HEK293T (cell line): ENCODE measurements around the gene BRCA1.
"Not testable (repeated sequence)": the region's sequence is repeated elsewhere in the genome, so short reads cannot be mapped to it uniquely, and the experiment has no call there.

Source experiments
- CTCF ChIA-PET: fragments of 350-600 bp; formaldehyde crosslinking; extraction: SDS; loops from one replicate; lab custom pipeline; 2021; ENCODE audit warnings: antibody characterized with exemption, inconsistent platforms; lab: Yijun Ruan, JAX
- POLR2A ChIA-PET: fragments of 350-600 bp; formaldehyde crosslinking; extraction: SDS; loops from one replicate; lab custom pipeline; 2020; ENCODE audit warnings: antibody characterized with exemption, inconsistent platforms; lab: Yijun Ruan, JAX
- DNase-seq: peaks from one replicate; pipeline ENCODE4 v3.0.0; 2012; ENCODE audit warnings: mixed read lengths; ENCODE audit errors: extremely low spot score
- ARNT ChIP-seq: fragments of 450-650 bp; IDR thresholded peaks from 2 replicates; pipeline ENCODE4 v1.6.1; 2017; ENCODE audit warnings: mild to moderate bottlenecking
- BHLHE40 ChIP-seq: fragments of 450-650 bp; IDR thresholded peaks from 2 replicates; pipeline ENCODE4 v1.6.1; 2016; ENCODE audit warnings: mild to moderate bottlenecking, moderate library complexity, borderline replicate concordance
- CTBP1 ChIP-seq: fragments of 450-650 bp; IDR thresholded peaks from 2 replicates; pipeline ENCODE4 v1.6.1; 2016; ENCODE audit warnings: borderline replicate concordance
- ELF4 ChIP-seq: fragments of 450-650 bp; IDR thresholded peaks from 2 replicates; pipeline ENCODE4 v1.6.1; 2017; ENCODE audit warnings: antibody characterized with exemption
- FOXA1 ChIP-seq: fragments of 450-650 bp; IDR thresholded peaks from 2 replicates; pipeline ENCODE4 v1.6.1; 2016; ENCODE audit warnings: mild to moderate bottlenecking
- FOXK2 ChIP-seq: fragments of 450-650 bp; IDR thresholded peaks from 2 replicates; pipeline ENCODE4 v1.6.1; 2016; ENCODE audit warnings: mild to moderate bottlenecking
- FOXM1 ChIP-seq: fragments of 450-650 bp; IDR thresholded peaks from 2 replicates; pipeline ENCODE4 v1.6.1; 2017; ENCODE audit warnings: mild to moderate bottlenecking, borderline replicate concordance
- HDGF ChIP-seq: fragments of 450-650 bp; IDR thresholded peaks from 2 replicates; pipeline ENCODE4 v1.6.1; 2017; ENCODE audit warnings: antibody characterized with exemption, borderline replicate concordance
- L3MBTL2 ChIP-seq: fragments of 450-650 bp; conservative IDR thresholded peaks from 2 replicates; pipeline ENCODE4 v1.6.1; 2016; ENCODE audit warnings: mild to moderate bottlenecking
- LEF1 ChIP-seq: fragments of 450-650 bp; IDR thresholded peaks from 2 replicates; pipeline ENCODE4 v1.6.1; 2017; ENCODE audit warnings: mild to moderate bottlenecking, borderline replicate concordance
- NFRKB ChIP-seq: fragments of 450-650 bp; IDR thresholded peaks from 2 replicates; pipeline ENCODE4 v1.6.1; 2016; ENCODE audit warnings: mild to moderate bottlenecking, moderate library complexity
- SP1 ChIP-seq: fragments of 450-650 bp; IDR thresholded peaks from 2 replicates; pipeline ENCODE4 v1.6.1; 2017
- SUZ12 ChIP-seq: fragments of 450-650 bp; IDR thresholded peaks from 2 replicates; pipeline ENCODE4 v1.6.1; 2016; ENCODE audit warnings: mild to moderate bottlenecking
- TARDBP ChIP-seq: fragments of 450-650 bp; IDR thresholded peaks from 2 replicates; pipeline ENCODE4 v1.6.1; 2016
- ZNF384 ChIP-seq: fragments of 450-650 bp; IDR thresholded peaks from 2 replicates; pipeline ENCODE4 v1.6.1; 2016
- TF ChIP-seq, protein P1 (sequence below): fragments of 450-650 bp; IDR thresholded peaks from 2 replicates; pipeline ENCODE4 v1.6.1; 2016

Gene BRCA1

DNA sequence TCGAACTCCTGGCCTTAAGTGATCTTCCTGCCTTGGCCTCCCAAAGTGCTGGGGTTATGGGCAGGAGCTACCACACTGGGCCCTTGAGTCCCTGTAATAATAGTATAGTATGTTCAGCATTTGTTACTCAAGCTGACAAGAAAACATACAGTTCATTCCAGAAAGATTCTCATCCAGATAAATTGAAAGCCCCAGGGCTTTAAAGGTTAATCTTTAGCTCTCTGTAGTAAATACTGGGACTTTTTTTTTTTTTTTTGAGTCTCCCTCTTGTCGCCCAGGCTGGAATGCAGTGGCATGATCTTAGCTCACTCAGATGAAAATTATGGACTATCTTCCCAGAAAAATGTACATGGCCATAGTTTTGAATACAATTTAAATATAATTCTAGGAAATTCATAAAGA, 11.0 kb downstream of the BRCA1 start:
- ChIA-PET POLR2A (interaction anchor here (1.2 to 2.1 kb wide), 3 partner anchors 10 to 201 kb away, joined by 3 to 4 read pairs (median 4); partner anchors contain the start of gene BRCA1), CTCF (no interaction called here)
- no peak for DNase-seq
- TF ChIP-seq SUZ12 (no peak), FOXA1 (no peak), ZNF384 (no peak), BHLHE40 (no peak), HDGF (no peak), SP1 (no peak), NFRKB (no peak), FOXK2 (no peak), ARNT (no peak), LEF1 (no peak)
- TF ChIP-seq, protein P1, sequence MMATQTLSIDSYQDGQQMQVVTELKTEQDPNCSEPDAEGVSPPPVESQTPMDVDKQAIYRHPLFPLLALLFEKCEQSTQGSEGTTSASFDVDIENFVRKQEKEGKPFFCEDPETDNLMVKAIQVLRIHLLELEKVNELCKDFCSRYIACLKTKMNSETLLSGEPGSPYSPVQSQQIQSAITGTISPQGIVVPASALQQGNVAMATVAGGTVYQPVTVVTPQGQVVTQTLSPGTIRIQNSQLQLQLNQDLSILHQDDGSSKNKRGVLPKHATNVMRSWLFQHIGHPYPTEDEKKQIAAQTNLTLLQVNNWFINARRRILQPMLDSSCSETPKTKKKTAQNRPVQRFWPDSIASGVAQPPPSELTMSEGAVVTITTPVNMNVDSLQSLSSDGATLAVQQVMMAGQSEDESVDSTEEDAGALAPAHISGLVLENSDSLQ, result no peak

DNA sequence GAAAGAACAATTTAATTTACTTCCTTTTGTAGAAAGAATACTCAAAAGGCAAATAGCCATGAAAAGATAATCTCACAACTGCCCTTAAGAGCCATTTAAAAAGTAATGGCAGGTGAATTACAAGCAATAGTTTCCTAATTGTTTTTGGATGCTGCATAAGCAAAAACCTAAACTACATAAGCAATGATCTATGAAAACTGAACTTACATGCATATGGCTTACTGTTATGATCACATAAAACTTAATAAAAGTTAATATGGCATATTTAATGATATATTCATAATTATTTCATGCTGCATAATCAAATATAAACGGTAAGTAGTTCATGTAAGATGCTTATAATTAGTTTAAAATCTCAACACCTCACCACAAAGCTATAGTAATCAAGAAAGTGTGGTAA, 18.6 kb downstream of the BRCA1 start:
- TF ChIP-seq, protein P1, result no peak
- no peak for TF ChIP-seq NFRKB
- DNase-seq, result no peak
- ChIA-PET POLR2A (no interaction called here), CTCF (no interaction called here)

DNA sequence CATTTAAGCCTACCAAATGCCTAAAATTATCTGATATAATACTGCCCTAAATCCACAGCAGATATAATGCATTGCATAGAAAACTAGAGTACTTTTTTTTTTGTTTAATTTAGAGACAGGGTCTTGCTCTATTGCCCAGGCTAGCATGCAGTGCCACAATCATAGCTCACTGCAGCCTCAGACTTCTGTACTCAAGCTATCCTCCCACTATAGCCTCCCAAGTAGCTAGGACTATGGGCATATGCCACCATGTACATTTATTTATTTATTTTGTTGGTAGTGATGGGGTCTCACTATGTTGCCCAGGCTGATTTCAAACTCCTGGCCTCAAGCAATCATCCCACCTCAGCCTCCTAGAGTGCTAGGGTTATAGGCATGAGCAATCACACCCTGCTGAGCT, 20.0 kb downstream of the BRCA1 start:
- TF ChIP-seq SUZ12, result no peak
- TF ChIP-seq, protein P1, result no peak
- TF ChIP-seq ARNT, result no peak
- TF ChIP-seq SP1, result no peak
- no peak for TF ChIP-seq BHLHE40
- TF ChIP-seq ELF4, result no peak
- TF ChIP-seq ZNF384, result no peak
- TF ChIP-seq TARDBP, result no peak
- TF ChIP-seq LEF1, result no peak
- TF ChIP-seq CTBP1, result no peak
- ChIA-PET CTCF (no interaction called here), POLR2A (no interaction called here)
- DNase-seq, result no peak

DNA sequence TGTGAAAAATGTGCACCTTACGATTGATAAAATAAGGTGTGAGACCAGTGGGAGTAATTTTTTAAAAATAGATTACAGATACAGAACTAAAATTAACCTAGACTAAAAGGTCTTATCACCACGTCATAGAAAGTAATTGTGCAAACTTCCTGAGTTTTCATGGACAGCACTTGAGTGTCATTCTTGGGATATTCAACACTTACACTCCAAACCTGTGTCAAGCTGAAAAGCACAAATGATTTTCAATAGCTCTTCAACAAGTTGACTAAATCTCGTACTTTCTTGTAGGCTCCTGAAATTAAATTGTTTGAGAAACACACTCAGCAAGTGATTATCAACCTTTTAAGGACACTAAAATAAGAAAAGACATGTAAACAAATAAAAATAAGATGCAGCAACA, 20.5 kb downstream of the BRCA1 start:
- TF ChIP-seq FOXK2 (no peak), ELF4 (no peak), SP1 (no peak), CTBP1 (no peak), HDGF (no peak), TARDBP (no peak), LEF1 (no peak), BHLHE40 (no peak), FOXA1 (no peak), ZNF384 (no peak), L3MBTL2 (no peak)
- TF ChIP-seq, protein P1, result no peak
- no peak for DNase-seq
- ChIA-PET POLR2A (no interaction called here), CTCF (no interaction called here)

DNA sequence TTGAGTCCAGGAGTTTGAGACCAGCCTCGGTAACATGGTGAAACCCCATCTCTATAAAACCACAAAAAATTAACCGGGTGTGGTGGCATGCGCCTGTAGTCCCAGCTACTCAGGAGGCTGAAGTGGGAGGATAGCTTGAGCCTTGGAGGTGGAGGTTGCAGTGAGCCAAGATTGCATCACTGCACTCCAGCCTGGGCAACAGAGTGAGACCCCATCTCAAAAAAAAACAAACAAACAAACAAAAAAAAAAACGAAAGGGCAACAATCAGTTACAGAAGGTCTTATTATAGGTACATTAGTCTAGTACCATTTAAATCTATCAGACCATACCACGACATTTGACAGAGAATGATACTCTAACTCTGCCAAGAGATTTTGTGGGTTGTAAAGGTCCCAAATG, 29.8 kb downstream of the BRCA1 start:
- DNase-seq, CTCF ChIA-PET, POLR2A ChIA-PET: not testable (repeated sequence)

DNA sequence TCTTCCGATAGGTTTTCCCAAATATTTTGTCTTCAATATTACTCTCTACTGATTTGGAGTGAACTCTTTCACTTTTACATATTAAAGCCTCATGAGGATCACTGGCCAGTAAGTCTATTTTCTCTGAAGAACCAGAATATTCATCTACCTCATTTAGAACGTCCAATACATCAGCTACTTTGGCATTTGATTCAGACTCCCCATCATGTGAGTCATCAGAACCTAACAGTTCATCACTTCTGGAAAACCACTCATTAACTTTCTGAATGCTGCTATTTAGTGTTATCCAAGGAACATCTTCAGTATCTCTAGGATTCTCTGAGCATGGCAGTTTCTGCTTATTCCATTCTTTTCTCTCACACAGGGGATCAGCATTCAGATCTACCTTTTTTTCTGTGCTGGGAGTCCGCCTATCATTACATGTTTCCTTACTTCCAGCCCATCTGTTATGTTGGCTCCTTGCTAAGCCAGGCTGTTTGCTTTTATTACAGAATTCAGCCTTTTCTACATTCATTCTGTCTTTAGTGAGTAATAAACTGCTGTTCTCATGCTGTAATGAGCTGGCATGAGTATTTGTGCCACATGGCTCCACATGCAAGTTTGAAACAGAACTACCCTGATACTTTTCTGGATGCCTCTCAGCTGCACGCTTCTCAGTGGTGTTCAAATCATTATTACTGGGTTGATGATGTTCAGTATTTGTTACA, 30.9 kb downstream of the BRCA1 start:
- ChIA-PET POLR2A (no interaction called here), CTCF (no interaction called here)
- no peak for DNase-seq
- TF ChIP-seq FOXA1 (no peak), SUZ12 (no peak), ELF4 (no peak), CTBP1 (no peak), HDGF (no peak), ZNF384 (no peak), ARNT (no peak), L3MBTL2 (no peak), FOXM1 (no peak), NFRKB (no peak), BHLHE40 (no peak), SP1 (no peak), TARDBP (no peak)
